Cardiac muscle cell (in vitro differentiated cells and primary cell): ENCODE data around the gene COG5. TPM values are rescaled to one million over a fixed set of nuclear protein-coding genes. Genes with fewer than 3 reads are reported as not detected.

Experiments
- DNase-seq, 2 donors: peaks; one replicate each; pipeline versions ENCODE4 v3.0.0 to v3.0.0-alpha.2; 2010 to 2017; ENCODE audit warnings: low read depth in 1 of 2, low spot score in 1 of 2
- H3K27ac ChIP-seq: fragments of 200-600 bp; sonication (generic); 2 replicates; pipeline ENCODE4 v1.5.1; 2016
- H3K27me3 ChIP-seq: fragments of 200-600 bp; sonication (generic); 2 replicates; pipeline ENCODE4 v1.6.0; 2016; ENCODE audit warnings: control low read depth
- H3K36me3 ChIP-seq: fragments of 200-600 bp; sonication (generic); 2 replicates; pipeline ENCODE4 v1.5.1; 2016; ENCODE audit warnings: control low read depth
- H3K4me1 ChIP-seq: fragments of 200-600 bp; sonication (generic); 2 replicates; pipeline ENCODE4 v1.8.1; 2017; ENCODE audit warnings: low read depth, mild to moderate bottlenecking, mixed run types
- H3K4me3 ChIP-seq: fragments of 200-600 bp; sonication (generic); 2 replicates; pipeline ENCODE4 v1.5.1; 2016; ENCODE audit warnings: mild to moderate bottlenecking
- H3K9me3 ChIP-seq: fragments of 200-600 bp; sonication (generic); 2 replicates; pipeline ENCODE4 v1.5.1; 2017; ENCODE audit warnings: low read depth, mild to moderate bottlenecking, control low read depth
- CTCF ChIP-seq: IDR thresholded peaks from 2 replicates; pipeline ENCODE4 v1.5.1; 2012; ENCODE audit warnings: low read depth, mild to moderate bottlenecking, low read length
- polyA plus RNA-seq: library from polyadenylated mRNA; unstranded; fragments of >200 nt; fragmentation: Nextera tagmentation; extraction: Ambion mirVana; gene quantifications from 2 replicates; pipeline ENCODE4 v1.2.1, GENCODE V29; 2016
- total RNA-seq: library from RNA; depleted of rRNA; stranded (reverse); fragments of >200 nt; gene quantifications from 2 replicates; pipeline ENCODE4 v1.2.3, GENCODE V29; 2016

Gene COG5
- total and polyA plus RNA-seq, 2 experiments from 2014 or later = 20.4 to 63.1 TPM

GRCh38 chr7:107461938-107462533, 101.7 kb downstream of the COG5 start:
- Histone ChIP-seq H3K27me3 (no peaks in the 10 kb centered on the region), H3K36me3 (no peaks in the 10 kb centered on the region)
- no peak for DNase-seq

GRCh38 chr7:107453388-107453787, 110.3 kb downstream of the COG5 start:
- no peak for DNase-seq
- Histone ChIP-seq H3K4me1 (no peaks in the 10 kb centered on the region), H3K27me3 (no peaks in the 10 kb centered on the region), H3K9me3 (no peaks in the 10 kb centered on the region), H3K4me3 (no peak overlapping the region), H3K36me3 (no peaks in the 10 kb centered on the region), H3K27ac (no peak overlapping the region)
- no peak for TF ChIP-seq CTCF

More at GRCh38 chr7:107461938-107462533, 101.7 kb downstream of the COG5 start:
- TF ChIP-seq CTCF = no peak
- Histone ChIP-seq H3K9me3 (no peaks in the 10 kb centered on the region), H3K27ac (peak overlapping the region; percentile 24), H3K4me1 (peaks cover 21% of the 10 kb centered on the region), H3K4me3 (no peak overlapping the region)

GRCh38 chr7:107450970-107451369, 112.8 kb downstream of the COG5 start:
- no peak for TF ChIP-seq CTCF
- DNase-seq = no peak
- H3K27ac ChIP-seq = no peak overlapping the region
- H3K4me1 ChIP-seq = no peaks in the 10 kb centered on the region
- H3K9me3 ChIP-seq = no peaks in the 10 kb centered on the region
- no peaks in the 10 kb centered on the region for H3K36me3 ChIP-seq
- no peak overlapping the region for H3K4me3 ChIP-seq
- H3K27me3 ChIP-seq = no peaks in the 10 kb centered on the region

- Histone ChIP-seq H3K4me1 (no peaks in the 10 kb centered on the region), H3K4me3 (no peak overlapping the region), H3K27me3 (no peaks in the 10 kb centered on the region), H3K27ac (no peak overlapping the region), H3K36me3 (no peaks in the 10 kb centered on the region), H3K9me3 (no peaks in the 10 kb centered on the region)
- TF ChIP-seq CTCF = no peak
- peak in 1 of 2 donors; percentile 7 for DNase-seq
Observed at GRCh38 chr7:107446988-107447387, 116.7 kb downstream of the COG5 start.

- Histone ChIP-seq H3K4me1 (no peaks in the 10 kb centered on the region), H3K27ac (no peak overlapping the region), H3K9me3 (no peaks in the 10 kb centered on the region), H3K27me3 (no peaks in the 10 kb centered on the region), H3K36me3 (no peaks in the 10 kb centered on the region), H3K4me3 (no peak overlapping the region)
- TF ChIP-seq CTCF = no peak
- DNase-seq = no peak
Observed at GRCh38 chr7:107446531-107446930, 117.2 kb downstream of the COG5 start.
